HG02884 (cell line): ENCODE data around the gene CBX4.
"Not testable (repeated sequence)": the region's sequence is repeated elsewhere in the genome, so short reads cannot be mapped to it uniquely, and the experiment has no call there.

Source experiments
- ATAC-seq: cut with Tn5 transposase; IDR thresholded peaks from one replicate; pipeline ENCODE4 v1.9.1; 2021; ENCODE audit warnings: mild to moderate bottlenecking, moderate library complexity; ENCODE audit not compliant: unreplicated experiment

The CBX4 gene

GRCh38 chr17:79861413-79862216 is 22.4 kb upstream of the CBX4 start:
- no peak for ATAC-seq

DNA sequence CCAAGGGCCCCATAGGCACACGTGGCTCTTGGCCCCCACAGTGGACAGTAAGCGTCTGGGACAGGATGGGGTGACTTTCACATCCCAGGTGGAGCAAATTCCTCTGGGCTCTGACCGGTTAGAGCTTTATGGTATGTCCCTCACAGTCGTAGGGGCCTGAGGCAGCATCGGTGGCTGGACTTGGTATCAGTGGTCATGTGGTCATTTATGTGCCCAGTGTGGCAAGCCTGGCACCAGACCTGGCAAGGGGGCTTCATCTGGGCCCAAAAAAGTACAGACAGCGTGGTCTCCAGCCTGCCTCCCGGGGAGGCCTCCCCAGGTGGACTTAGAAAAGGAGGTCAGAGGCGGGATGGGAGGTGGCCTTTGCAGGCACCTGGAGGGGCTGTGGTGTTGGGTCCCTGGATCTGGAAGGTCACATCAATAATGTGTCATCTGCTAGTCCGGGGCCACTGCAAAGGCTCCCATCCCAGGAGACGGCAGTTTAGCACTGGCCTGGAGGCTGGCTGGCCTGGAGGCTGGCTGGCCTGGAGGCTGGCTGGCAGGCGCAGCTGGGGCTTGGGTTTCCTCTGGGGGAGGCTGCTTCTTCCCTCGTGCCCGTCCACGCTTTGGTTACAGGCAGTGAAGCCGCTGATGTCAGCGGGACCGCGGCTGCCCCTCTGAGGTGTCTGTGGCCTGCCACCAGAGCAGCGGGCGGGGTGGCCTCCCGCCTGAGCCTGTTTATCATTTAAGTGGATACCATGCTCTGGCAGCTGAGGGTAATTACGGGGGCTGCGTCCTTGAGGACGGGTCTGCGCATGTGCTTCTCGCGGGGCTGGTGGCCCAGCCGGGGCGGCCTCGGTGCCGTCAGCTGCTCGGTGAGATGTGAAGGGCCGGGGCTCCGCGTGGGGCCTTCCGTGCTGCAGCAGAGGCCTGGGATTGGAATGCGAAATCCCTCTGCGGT is 20.7 kb upstream of the CBX4 start:
- ATAC-seq = no peak

DNA sequence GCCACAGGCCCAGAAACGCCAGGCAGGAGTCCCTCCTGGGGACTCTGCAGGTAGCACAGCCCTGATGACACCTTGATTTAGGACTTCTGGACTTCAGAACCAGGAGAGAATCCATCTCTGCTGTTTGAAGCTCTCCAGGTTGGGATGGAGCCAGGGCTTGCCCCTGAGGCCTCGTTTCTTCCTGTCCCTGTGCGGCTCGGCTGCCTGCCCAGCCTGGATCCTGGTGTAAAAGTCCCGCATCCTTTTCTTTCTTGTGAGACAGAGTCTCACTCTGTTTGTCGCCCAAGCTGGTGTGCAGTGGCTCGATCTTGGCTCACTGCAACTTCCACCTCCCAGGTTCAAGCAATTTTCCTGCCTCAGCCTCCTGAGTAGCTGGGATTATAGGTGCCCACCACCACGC is 17.9 kb upstream of the CBX4 start:
- no peak for ATAC-seq

GRCh38 chr17:79855331-79856124 is 16.3 kb upstream of the CBX4 start:
- no peak for ATAC-seq

DNA sequence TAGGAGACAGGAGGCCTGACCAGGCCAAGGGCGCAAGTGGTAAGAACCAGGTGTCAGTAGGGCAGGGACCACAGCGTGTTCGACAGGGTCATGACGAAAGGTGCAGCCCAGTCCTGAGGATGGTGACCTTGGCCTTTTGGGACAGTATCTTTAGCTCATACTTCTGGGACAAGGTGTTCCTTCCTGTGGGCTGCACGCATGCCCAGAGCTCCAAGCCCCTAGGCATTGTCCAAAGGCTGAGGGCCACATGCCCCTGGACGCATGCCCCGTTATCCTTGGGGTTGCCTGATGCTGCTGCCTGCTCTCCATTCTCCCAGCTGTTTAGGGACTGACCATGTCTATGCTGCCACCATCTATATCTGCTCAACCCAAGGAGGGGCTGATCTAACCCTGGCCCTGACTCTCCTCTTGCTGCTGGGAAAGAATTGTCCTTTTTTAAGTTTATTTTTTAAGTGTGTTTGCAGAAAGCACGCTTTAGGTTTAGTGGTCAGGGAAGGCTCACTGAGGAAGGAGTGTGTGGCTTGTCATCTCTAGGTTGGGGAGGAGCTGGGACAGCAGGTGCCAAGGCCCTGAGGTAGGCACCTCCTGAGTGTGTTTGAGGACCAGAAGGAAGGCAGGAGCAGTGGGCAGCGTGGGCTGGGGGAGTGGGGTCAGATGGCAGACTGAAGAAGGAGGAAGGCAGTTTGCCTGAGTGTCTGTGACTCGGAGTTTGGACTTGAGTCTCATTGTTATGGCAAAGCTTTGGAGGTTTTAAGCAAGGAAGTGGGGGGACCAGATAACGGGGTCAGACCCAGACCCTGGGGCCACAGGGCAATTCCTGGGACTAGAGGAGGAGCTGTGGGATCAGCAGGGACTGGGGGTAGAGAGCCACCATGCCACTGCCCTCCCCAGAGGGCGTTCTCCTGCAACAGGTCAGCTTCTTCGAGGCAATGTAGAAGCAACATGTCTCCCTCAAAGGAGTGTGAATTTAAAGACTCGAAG is 15.1 kb upstream of the CBX4 start:
- no peak for ATAC-seq

DNA sequence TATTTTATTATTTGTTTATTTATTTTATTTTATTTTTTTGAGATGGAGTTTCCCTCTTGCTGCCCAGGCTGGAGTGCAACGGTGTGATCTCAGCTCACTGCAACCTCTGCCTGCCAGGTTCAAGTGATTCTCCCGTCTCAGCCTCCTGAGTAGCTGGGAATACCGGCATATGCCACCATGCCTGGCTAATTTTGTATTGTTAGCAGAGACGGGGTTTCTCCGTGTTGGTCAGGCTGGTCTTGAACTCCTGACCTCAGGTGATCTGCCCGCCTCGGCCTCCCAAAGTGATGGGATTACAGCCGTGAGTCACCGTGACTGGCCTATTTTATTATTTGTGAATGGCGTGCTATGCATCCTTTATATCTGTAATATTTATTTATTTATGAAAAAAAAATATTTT is 13.9 kb upstream of the CBX4 start:
- not testable (repeated sequence) for ATAC-seq

- no peak for ATAC-seq
These were observed 13.5 kb upstream of the CBX4 start for GRCh38 chr17:79852748-79853147.

- ATAC-seq = no peak
These were observed 12.2 kb upstream of the CBX4 start for GRCh38 chr17:79851461-79851817.

- no peak for ATAC-seq
These were observed 11.6 kb upstream of the CBX4 start for GRCh38 chr17:79850571-79851460.

DNA sequence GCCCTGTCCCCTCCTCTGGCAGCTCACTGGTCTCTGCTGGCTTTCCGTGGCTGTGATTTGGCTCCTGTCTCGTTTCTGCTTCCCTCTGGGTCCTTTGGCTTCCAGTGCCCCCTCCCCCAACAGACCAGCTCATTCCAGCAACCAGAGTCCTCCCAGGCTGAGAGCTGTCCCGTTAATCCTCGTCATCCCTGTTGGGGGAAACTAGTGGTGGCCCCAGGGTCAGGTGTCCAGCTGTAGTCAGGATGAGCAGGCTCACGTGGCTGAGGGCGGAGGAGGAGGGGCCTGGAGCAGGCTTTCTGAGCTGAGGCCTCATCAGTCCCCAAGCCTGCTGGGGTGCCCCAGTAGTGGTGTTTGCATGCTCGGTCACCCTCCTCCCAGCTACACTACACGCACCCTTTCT is 10.7 kb upstream of the CBX4 start:
- no peak for ATAC-seq

DNA sequence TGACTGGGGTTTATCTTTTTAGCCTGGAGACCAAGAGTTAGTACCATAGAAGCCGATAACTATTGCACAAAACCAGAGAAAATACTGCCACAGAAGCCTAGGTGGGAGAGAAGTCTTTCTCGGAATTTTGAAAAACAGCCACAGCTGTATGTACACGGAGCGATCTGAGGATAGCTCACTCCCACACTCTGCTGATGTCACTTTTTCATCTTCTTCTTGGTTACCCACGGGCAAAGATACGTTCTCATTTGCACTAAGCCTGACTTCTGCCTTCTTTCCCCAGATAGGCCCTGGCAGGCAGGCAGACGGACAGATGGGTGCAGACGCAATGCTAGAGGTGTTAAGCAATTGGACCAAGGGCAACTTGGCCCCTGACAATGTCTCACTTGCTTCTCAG is 9.1 kb upstream of the CBX4 start:
- no peak for ATAC-seq

- no peak for ATAC-seq
These were observed 8.6 kb upstream of the CBX4 start for GRCh38 chr17:79847698-79848369.

GRCh38 chr17:79845601-79845949 is 6.3 kb upstream of the CBX4 start:
- no peak for ATAC-seq

GRCh38 chr17:79844869-79845600 is 5.8 kb upstream of the CBX4 start:
- no peak for ATAC-seq

- no peak for ATAC-seq
These were observed 4.9 kb upstream of the CBX4 start for GRCh38 chr17:79843816-79844800.

DNA sequence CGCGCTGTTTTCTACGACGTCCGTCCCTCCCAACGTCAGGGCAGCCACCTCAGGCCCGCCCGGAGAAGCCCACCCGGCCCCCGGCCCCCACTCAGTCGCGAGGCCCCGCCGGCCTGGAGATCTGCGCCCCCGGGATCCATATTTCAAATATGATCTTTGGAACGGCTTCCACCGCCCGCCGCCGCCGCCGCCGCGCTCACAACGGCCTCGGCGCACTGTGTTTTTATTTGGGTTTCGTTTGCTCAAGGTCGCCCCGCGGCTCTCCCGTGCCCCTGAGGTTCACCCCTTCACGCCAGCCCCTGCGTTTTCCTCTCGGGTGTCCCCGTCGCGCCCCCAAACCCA is 4.2 kb upstream of the CBX4 start:
- no peak for ATAC-seq
